Sigmoid colon (tissue), 7 donors: Measurements from ENCODE around the gene LEO1. TPM values are rescaled to one million over a fixed set of nuclear protein-coding genes. Genes with fewer than 3 reads are reported as not detected.

Experiments used
- DNase-seq: peaks from one replicate; pipeline ENCODE4 v3.0.0-alpha.2; 2019
- H3K27ac ChIP-seq, 4 donors: fragments of 200-600 bp; sonication (generic); one replicate each; pipeline ENCODE4 v1.5.1; 2016 to 2019; ENCODE audit warnings: mild to moderate bottlenecking in 1 of 4
- H3K27me3 ChIP-seq, 3 donors: fragments of 200-600 bp; sonication (generic); one replicate each; pipeline ENCODE4 v1.5.1; 2019; ENCODE audit warnings: mild to moderate bottlenecking in 1 of 3
- H3K36me3 ChIP-seq, 4 donors: fragments of 200-600 bp; sonication (generic); one replicate each; pipeline ENCODE4 v1.5.1; 2016 to 2019
- H3K4me1 ChIP-seq, 4 donors: fragments of 200-600 bp; sonication (generic); one replicate each; pipeline ENCODE4 v1.5.1; 2017 to 2019
- H3K4me3 ChIP-seq, 4 donors: fragments of 200-600 bp; sonication (generic); one replicate each; pipeline ENCODE4 v1.5.1; 2017 to 2019; ENCODE audit warnings: mild to moderate bottlenecking in 2 of 4, moderate library complexity in 1 of 4
- H3K9me3 ChIP-seq, 4 donors: fragments of 200-600 bp in 3 of 4; sonication (generic) in 3 of 4; one replicate each; pipeline versions ENCODE4 v1.5.1 to v1.6.1; 2013 to 2019
- EP300 ChIP-seq, 4 donors: sonication (generic); formaldehyde crosslinking; IDR thresholded peaks; one replicate each; pipeline ENCODE4 v1.6.1; 2017; ENCODE audit warnings: antibody characterized with exemption in 4 of 4
- POLR2A ChIP-seq, 2 donors: fragments of 450-650 bp; IDR thresholded peaks; one replicate each; pipeline ENCODE4 v1.6.1; 2016; ENCODE audit warnings: antibody characterized with exemption in 2 of 2, mild to moderate bottlenecking in 2 of 2, moderate library complexity in 2 of 2
- POLR2AphosphoS5 ChIP-seq, 4 donors: sonication (generic); formaldehyde crosslinking; IDR thresholded peaks; one replicate each; pipeline ENCODE4 v1.6.1; 2017; ENCODE audit warnings: antibody characterized with exemption in 4 of 4
- WGBS, 2 donors: extraction: QIAGEN DNeasy Blood & Tissue Kit; methylation state at CpG; one replicate each; pipeline ENCODE4 v1.1.7; 2013; 5-methylcytosine and 5-hydroxymethylcytosine counted together
- intact Hi-C: fragments of 100-400 bp; cut with DNase I; formaldehyde crosslinking; loops from one replicate; pipeline ENCODE4 v1.15.1; 2023
- polyA plus RNA-seq, 3 donors: library from polyadenylated mRNA; stranded (reverse); fragments of 200-250 nt; gene quantifications; one replicate each; pipeline ENCODE4 v1.2.3, GENCODE V29; 2013
- total RNA-seq, 4 donors: library from RNA; depleted of rRNA; stranded (reverse); fragments of >200 nt; gene quantifications; one replicate each; pipeline ENCODE4 v1.1.0, GENCODE V29; 2016
- TF ChIP-seq, protein P1 (sequence below), 4 experiments: fragments of 450-650 bp in 3 of 4; fragments of 200-600 bp in 1 of 4; IDR thresholded peaks; one replicate each; pipeline ENCODE4 v1.5.1; 2016 to 2019; ENCODE audit warnings: antibody characterized with exemption in 4 of 4, mild to moderate bottlenecking in 3 of 4, moderate library complexity in 2 of 4
- donor health status: healthy with polysubstance abuse.
- donor health status: Bipolar disorder and iron deficiency.
- donor health status: healthy.

Gene LEO1
- total RNA-seq (10 to 100 TPM in 3 of 4 donors, 1 to 10 TPM in 1; 7.4 to 15.3 (median 13.0) TPM), polyA plus RNA-seq (10 to 100 TPM; 17.4 to 40.0 (median 25.5) TPM)

DNA sequence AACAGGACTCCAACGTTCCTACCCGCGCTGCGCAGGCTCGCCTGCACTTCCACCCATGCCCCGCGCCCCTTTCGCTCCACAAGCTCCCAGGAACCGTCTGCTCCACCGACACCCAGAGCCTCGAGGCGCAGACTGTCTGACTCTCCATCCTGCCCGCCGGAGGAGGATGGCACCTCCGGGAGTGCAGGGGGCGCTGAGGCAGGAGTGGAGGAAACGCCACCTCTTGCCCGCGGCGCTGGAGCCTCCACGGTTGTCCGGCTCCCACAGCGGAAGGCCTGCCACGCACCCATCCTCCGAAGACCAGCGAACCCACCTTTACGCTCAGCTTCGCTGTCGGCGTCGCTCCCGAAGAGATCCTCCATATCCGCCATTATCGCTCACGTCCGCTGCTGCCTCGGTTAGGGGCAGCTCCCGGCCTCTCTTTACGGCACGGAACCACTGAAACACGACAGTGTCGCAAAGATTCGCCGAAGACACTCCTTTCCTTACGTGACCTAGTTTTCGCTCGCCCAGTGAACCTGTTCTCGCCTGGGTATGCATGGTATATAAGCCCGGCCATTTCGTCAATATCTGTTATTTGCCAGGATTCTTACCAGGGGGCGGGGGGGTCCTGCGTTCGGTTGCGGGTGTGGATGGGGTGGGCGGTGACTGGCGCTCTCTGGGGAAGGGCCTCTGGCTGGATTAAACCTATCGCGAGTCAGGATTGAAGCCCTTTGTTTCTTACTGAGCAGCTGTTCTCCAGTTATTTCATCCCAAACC lies at the start of gene LEO1:
Gene LEO1, minus strand, starts transcription at position 404 of the 759 bp plus-strand sequence. Its CDS starts 33 bp downstream, at position 371.
- peak within 1 kb of the TSS; percentile 60 to 75 (median 74) for H3K4me3 ChIP-seq
- 0 to 1% methylated on average over 58 of the region's 58 CpGs for WGBS, 2 donors
- no peaks in the 10 kb centered on the region for H3K36me3 ChIP-seq
- H3K4me1 ChIP-seq = peaks cover 0 to 18% (median 11%) of the 10 kb centered on the region in 4 donors
- TF ChIP-seq, protein P1, sequence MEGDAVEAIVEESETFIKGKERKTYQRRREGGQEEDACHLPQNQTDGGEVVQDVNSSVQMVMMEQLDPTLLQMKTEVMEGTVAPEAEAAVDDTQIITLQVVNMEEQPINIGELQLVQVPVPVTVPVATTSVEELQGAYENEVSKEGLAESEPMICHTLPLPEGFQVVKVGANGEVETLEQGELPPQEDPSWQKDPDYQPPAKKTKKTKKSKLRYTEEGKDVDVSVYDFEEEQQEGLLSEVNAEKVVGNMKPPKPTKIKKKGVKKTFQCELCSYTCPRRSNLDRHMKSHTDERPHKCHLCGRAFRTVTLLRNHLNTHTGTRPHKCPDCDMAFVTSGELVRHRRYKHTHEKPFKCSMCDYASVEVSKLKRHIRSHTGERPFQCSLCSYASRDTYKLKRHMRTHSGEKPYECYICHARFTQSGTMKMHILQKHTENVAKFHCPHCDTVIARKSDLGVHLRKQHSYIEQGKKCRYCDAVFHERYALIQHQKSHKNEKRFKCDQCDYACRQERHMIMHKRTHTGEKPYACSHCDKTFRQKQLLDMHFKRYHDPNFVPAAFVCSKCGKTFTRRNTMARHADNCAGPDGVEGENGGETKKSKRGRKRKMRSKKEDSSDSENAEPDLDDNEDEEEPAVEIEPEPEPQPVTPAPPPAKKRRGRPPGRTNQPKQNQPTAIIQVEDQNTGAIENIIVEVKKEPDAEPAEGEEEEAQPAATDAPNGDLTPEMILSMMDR (IDR thresholded peaks at IDR 0.05) = peak; percentile 35 to 44 (median 36)
- TF ChIP-seq POLR2AphosphoS5 (IDR thresholded peaks at IDR 0.05) (peak in 3 of 4 donors; percentile 74 to 87 (median 78)), EP300 (IDR thresholded peaks at IDR 0.05) (no peak), POLR2A (IDR thresholded peaks at IDR 0.05) (peak; percentile 43 to 49)
- peak within 1 kb of the TSS; percentile 86 to 90 (median 88) for H3K27ac ChIP-seq
- DNase-seq = peak; percentile 96
- intact Hi-C loops = loop anchor here (1.0 to 5.0 kb wide), 3 partner anchors 49 to 171 kb away; no protein-coding TSS in a partner anchor
- peaks cover 0 to 9% (median 3%) of the 10 kb centered on the region in 4 donors for H3K9me3 ChIP-seq
- H3K27me3 ChIP-seq = no peaks in the 10 kb centered on the region

DNA sequence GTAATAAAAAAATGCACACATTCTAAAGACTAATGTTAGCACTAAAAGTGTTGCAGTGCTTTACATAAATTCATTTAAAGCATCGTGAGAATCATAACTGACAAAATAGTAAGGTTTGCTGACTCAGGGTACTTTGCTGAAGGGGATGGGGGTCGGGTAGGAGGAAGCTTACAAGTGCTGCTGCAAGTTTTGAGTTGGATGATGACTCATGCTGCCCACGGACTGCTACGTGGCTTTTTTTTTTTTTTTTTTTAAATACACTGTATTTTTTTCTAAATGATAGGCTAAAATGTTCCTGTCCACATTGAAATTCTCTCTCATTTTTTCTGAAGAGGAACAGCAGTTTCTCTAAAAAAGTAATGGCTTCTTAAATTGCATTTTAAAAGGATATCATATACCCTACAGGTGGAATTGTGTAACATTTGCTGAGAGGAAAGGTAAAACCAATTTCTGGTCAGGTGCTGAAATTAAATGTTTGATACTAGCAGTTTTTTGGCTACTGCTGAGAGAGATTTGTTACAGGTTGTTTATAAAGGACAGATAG lies 49.6 kb upstream of the LEO1 start:
- H3K4me1 ChIP-seq = peaks cover 0 to 37% (median 32%) of the 10 kb centered on the region in 4 donors
- peak overlapping the region; percentile 59 to 75 (median 70) for H3K4me3 ChIP-seq
- no peaks in the 10 kb centered on the region for H3K36me3 ChIP-seq
- H3K27ac ChIP-seq = peak overlapping the region; percentile 95 to 98 (median 96)
- WGBS, 2 donors = 0% methylated on average over 4 of the region's 4 CpGs
- DNase-seq = peak; percentile 75
- no peaks in the 10 kb centered on the region for H3K9me3 ChIP-seq
- intact Hi-C loops = no loop called here
- H3K27me3 ChIP-seq = no peaks in the 10 kb centered on the region
- TF ChIP-seq, protein P1 (IDR thresholded peaks at IDR 0.05) = no peak
- TF ChIP-seq POLR2A (IDR thresholded peaks at IDR 0.05) (no peak), EP300 (IDR thresholded peaks at IDR 0.05) (no peak), POLR2AphosphoS5 (IDR thresholded peaks at IDR 0.05) (peak in 1 of 4 donors; percentile 55)

DNA sequence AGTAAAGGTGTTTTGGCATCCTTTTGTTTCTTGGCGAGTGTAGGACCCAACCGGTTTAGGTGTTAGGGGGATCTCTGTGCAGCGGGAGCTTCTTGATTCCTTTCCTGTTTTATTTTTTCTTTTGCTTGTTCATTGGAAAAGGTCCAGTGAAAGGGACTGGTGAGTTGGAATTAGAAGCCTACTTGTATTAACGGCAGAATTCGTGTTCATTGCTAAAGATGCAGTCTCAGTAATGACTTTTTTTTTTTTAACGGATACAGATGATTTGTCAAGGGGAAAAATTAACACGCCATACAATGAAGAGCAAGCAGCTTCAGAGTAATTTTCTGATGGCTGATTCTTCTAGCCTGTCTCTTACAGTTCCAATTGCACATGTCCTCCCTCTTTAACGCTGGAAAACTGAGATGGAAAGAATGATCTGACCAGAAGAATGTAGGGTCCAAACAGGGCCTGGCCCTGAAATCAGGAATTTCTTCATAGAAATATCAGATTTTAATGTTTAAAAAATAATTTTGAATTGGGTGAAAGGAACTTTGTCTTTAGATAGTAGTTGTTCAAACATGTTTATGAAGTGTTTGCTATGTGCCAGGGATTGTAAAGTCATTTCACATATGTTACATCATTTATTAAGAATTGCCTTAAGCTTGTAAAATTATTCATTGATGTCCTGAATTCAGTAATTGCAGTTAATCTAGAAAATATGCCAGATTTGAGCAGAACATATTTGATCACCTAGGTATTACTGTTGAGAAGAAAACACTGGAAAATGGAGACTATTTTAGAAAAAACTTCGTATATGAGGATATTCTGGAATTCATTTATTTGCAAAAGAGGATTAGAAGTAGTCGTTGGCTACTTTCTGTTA lies 48.9 kb upstream of the LEO1 start:
- H3K4me3 ChIP-seq = peak overlapping the region; percentile 59 to 75 (median 70)
- WGBS, 2 donors = 1 to 8% methylated on average over 10 of the region's 10 CpGs
- peak overlapping the region; percentile 95 to 98 (median 96) for H3K27ac ChIP-seq
- no peak for DNase-seq
- no peak for TF ChIP-seq EP300 (IDR thresholded peaks at IDR 0.05)
- TF ChIP-seq POLR2A (IDR thresholded peaks at IDR 0.05) = no peak
- TF ChIP-seq POLR2AphosphoS5 (IDR thresholded peaks at IDR 0.05) = no peak
- TF ChIP-seq, protein P1 (IDR thresholded peaks at IDR 0.05) = no peak
- H3K36me3 ChIP-seq = no peaks in the 10 kb centered on the region
- H3K4me1 ChIP-seq = peaks cover 0 to 37% (median 32%) of the 10 kb centered on the region in 4 donors
- no peaks in the 10 kb centered on the region for H3K27me3 ChIP-seq
- intact Hi-C loops = loop anchor here (1.0 kb wide), 1 partner anchor 49 kb away; the partner anchor contains the start of gene LEO1
- H3K9me3 ChIP-seq = no peaks in the 10 kb centered on the region

DNA sequence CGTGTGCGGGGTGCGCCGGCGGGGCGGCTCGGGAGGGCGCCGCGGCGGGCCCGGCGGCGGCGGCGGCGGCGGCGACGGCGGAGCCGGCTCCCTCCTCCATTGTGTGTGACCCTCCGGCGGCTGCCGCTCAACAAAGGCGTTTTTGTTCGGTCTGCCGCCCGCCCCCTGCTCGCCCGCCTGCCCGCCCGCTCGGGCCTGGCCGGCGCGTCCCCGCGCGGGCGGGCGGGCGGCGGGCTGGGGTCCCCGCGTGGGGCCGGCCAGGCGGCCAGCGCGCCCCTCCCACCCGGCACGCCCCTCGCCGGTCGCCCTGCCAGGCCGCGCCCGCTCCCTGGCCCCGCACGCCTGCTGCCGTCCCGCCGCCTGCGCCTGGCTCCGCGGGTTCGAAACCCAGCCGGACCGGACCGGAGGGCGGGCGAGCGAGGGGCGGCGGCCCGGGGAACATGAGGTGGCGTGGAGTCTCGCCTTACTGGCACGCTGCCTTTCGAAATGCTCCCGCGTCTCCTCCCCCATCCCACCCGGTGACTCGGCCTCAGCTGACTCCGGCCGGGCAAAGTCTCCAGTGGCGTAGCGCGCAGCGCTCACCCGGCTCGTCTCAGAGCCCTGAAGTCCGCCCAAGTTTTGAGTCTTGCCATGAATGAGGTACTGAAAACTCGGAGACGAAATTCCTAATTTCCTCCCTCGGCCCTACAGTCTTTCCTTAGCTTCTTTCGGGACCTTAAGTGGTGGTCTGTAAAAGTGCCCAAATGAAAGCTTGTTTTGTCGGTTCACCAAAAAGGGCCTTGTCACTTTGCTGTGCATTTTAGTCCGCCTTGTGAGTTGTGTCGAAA lies 48.0 kb upstream of the LEO1 start:
- no peaks in the 10 kb centered on the region for H3K9me3 ChIP-seq
- H3K4me3 ChIP-seq = peak overlapping the region; percentile 59 to 75 (median 70)
- peak overlapping the region; percentile 95 to 98 (median 96) for H3K27ac ChIP-seq
- H3K27me3 ChIP-seq = no peaks in the 10 kb centered on the region
- intact Hi-C loops = loop anchor here (1.0 kb wide), 1 partner anchor 48 kb away; the partner anchor contains the start of gene LEO1
- 1% methylated on average over 100 of the region's 100 CpGs for WGBS, 2 donors
- peak; percentile 95 for DNase-seq
- no peaks in the 10 kb centered on the region for H3K36me3 ChIP-seq
- peaks cover 0 to 37% (median 32%) of the 10 kb centered on the region in 4 donors for H3K4me1 ChIP-seq
- TF ChIP-seq POLR2A (IDR thresholded peaks at IDR 0.05) (peak; percentile 57 to 63), EP300 (IDR thresholded peaks at IDR 0.05) (peak in 2 of 4 donors; percentile 13 to 66), POLR2AphosphoS5 (IDR thresholded peaks at IDR 0.05) (peak; percentile 81 to 91 (median 88))
- TF ChIP-seq, protein P1 (IDR thresholded peaks at IDR 0.05) = no peak
